GM18520 (cell line): ENCODE results near the gene PTPRN2.
"Not testable (repeated sequence)": the region's sequence is repeated elsewhere in the genome, so short reads cannot be mapped to it uniquely, and the experiment has no call there.

ENCODE experiments used
- ATAC-seq: cut with Tn5 transposase; IDR thresholded peaks from one replicate; pipeline ENCODE4 v1.9.1; 2021; ENCODE audit not compliant: unreplicated experiment

PTPRN2 gene

GRCh38 chr7:157930441-157930840 is 657.2 kb downstream of the PTPRN2 start:
- no peak for ATAC-seq

GRCh38 chr7:157929671-157930070 is 658.0 kb downstream of the PTPRN2 start:
- ATAC-seq, result no peak

GRCh38 chr7:157928808-157929425 is 658.7 kb downstream of the PTPRN2 start:
- no peak for ATAC-seq

- no peak for ATAC-seq
These were observed 659.3 kb downstream of the PTPRN2 start for GRCh38 chr7:157928171-157928794.

GRCh38 chr7:157927313-157927925 is 660.2 kb downstream of the PTPRN2 start:
- no peak for ATAC-seq

- no peak for ATAC-seq
These were observed 661.0 kb downstream of the PTPRN2 start for GRCh38 chr7:157926521-157927150.

GRCh38 chr7:157926107-157926506 is 661.5 kb downstream of the PTPRN2 start:
- ATAC-seq, result no peak

- no peak for ATAC-seq
These were observed 662.2 kb downstream of the PTPRN2 start for GRCh38 chr7:157925383-157925875.

GRCh38 chr7:157923903-157924630 is 663.6 kb downstream of the PTPRN2 start:
- ATAC-seq, result no peak

- no peak for ATAC-seq
These were observed 665.0 kb downstream of the PTPRN2 start for GRCh38 chr7:157922576-157922975.

GRCh38 chr7:157918326-157919080 is 669.1 kb downstream of the PTPRN2 start:
- no peak for ATAC-seq

- ATAC-seq, result no peak
These were observed 670.5 kb downstream of the PTPRN2 start for GRCh38 chr7:157916946-157917640.

GRCh38 chr7:157910446-157910845 is 677.2 kb downstream of the PTPRN2 start:
- ATAC-seq, result no peak

- not testable (repeated sequence) for ATAC-seq
These were observed 677.6 kb downstream of the PTPRN2 start for GRCh38 chr7:157910045-157910444.

- no peak for ATAC-seq
These were observed 678.3 kb downstream of the PTPRN2 start for GRCh38 chr7:157909370-157909769.

- ATAC-seq, result no peak
These were observed 679.4 kb downstream of the PTPRN2 start for GRCh38 chr7:157908006-157908782.

GRCh38 chr7:157907091-157907490 is 680.5 kb downstream of the PTPRN2 start:
- no peak for ATAC-seq

- no peak for ATAC-seq
These were observed 681.0 kb downstream of the PTPRN2 start for GRCh38 chr7:157906583-157906982.
